GM19238 (cell line): Measurements from ENCODE around the gene TECPR2.
"Not testable (repeated sequence)": the region's sequence is repeated elsewhere in the genome, so short reads cannot be mapped to it uniquely, and the experiment has no call there.

ENCODE experiments used
- DNase-seq: peaks from one replicate; pipeline ENCODE4 v3.0.0; 2011; ENCODE audit warnings: low spot score; ENCODE audit not compliant: insufficient read length

The TECPR2 gene

DNA sequence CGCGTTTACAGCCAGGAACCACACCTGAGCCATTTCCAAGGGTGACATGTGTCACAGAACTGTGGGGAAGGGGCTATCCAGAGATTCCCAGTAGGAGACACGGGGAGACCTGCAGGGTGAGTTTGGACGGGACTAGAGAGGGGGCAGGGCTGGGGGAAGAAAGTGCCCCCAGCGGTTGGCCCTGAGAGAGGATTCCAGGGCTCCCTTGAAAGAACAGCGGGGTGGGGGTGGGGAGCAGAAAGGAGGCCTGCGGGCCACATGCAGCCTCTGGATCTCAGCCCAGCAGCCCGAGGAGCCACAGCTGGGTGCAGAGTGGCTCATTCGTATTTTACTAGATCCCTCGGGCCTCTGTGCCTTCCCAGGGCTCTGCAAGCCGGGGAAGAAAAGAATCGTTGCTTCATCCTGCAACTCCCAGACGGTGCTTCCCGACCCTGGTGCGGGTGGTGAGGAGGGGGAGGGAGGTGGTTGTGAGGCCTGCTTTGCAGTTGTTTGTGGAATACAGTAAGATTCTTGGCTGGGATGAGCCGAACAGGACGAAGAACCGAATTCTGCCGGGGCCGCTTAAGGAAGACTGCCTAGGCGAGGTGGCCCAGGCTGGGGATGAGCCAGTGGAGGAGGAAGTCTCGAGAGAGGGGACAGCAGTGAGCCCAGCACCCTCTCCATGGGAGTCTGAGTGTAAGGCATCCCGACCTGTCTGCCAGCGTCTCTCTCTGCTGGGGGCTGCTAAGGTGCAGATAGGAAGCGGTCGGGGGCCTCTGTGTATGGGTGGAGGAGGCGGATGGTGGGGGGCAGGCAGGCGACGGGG lies 182.9 kb downstream of the TECPR2 start:
- no peak for DNase-seq

DNA sequence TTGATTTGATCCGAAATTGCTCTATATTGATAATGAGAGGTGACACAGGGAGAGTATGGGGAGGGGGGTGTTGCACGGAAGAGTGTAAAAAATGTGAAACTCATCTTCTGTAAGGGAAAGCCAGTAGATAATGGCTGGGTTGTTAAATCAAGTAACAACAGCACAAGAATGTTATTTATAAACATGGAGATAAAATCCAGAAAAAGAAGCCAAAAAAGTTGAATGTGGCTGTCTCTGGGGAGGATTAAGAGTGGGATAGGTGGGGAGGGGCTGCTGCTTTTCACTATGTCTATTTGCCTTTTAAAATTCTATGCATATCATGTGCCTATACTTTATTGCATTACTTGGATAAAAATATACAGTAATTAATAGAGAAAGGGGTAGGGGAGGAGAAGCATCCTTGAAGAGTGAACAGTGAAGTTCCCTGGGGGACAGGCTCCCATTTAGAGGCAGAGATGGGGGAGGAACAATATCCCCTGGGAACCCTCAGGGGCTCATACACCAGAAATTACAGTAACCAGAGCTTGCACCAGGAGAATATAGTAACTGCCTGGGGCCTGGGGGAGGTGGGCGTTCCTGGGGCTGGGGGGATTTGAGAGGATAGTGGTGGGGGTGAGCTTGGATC lies 186.0 kb downstream of the TECPR2 start:
- DNase-seq: no peak

DNA sequence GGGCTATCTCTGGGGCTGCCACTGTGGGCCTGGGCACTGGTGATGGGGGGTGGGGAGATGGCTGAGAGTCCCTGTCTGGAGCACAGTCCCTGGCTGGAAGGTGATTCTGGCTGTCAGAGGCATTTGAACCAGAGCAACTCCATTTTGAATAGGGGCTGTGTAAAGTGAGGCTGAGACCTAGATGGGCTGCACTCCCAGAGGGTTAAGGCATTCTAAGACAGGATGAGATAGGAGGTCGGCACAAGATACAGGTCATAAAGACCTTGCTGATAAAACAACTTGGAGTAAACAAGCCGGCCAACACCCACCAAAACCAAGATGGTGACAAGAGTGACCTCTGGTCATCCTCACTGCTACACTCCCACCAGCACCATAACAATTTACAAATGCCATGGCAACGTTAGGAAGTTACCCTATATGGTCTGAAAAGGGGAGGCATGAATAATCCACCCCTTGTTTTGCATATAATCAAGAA lies 188.2 kb downstream of the TECPR2 start:
- not testable (repeated sequence) for DNase-seq
